Neural cell (in vitro differentiated cells): Measurements from ENCODE around the gene WWTR1.

Experiments used
- CTCF ChIP-seq: fragments of 450-650 bp; IDR thresholded peaks from 2 replicates; pipeline ENCODE4 v1.5.1; 2014; ENCODE audit warnings: antibody characterized with exemption, mild to moderate bottlenecking, moderate library complexity; ENCODE audit not compliant: poor library complexity, severe bottlenecking
- RAD21 ChIP-seq: fragments of 450-650 bp; conservative IDR thresholded peaks from 2 replicates; pipeline ENCODE4 v1.6.1; 2014; ENCODE audit warnings: antibody characterized with exemption, mild to moderate bottlenecking, moderate library complexity
- REST ChIP-seq: IDR thresholded peaks from 2 replicates; pipeline ENCODE4 v1.6.1; 2012; ENCODE audit warnings: borderline replicate concordance
- SMC3 ChIP-seq: fragments of 450-650 bp; conservative IDR thresholded peaks from 2 replicates; pipeline ENCODE4 v1.6.1; 2014; ENCODE audit warnings: antibody characterized with exemption, mild to moderate bottlenecking, moderate library complexity; ENCODE audit not compliant: poor library complexity

- TF ChIP-seq CTCF (no peak), REST (no peak), RAD21 (no peak), SMC3 (no peak)
Observed at GRCh38 chr3:149529099-149529498, 128.7 kb downstream of the WWTR1 start.
